OCI-LY7 (cell line): ENCODE results near the gene VWF. TPM values are rescaled to one million over a fixed set of nuclear protein-coding genes. Genes with fewer than 3 reads are reported as not detected.

ENCODE experiments used
- BruUV-seq: library from RNA; stranded (reverse); fragments of 400-500 nt; replicated peaks from 2 replicates; lab custom pipeline; 2021; lab: Mats Ljungman, UMichigan
- CTCF ChIA-PET: fragments of 300-600 bp; sonication (Branson Sonifier 250); formaldehyde crosslinking; loops from one replicate; lab custom pipeline; 2022; ENCODE audit warnings: antibody characterized with exemption; ENCODE audit not compliant: unreplicated experiment; lab: Charles Lee
- POLR2A ChIA-PET: fragments of 300-600 bp; sonication (Branson Sonifier 250); formaldehyde crosslinking; loops from one replicate; lab custom pipeline; 2022; ENCODE audit warnings: antibody characterized with exemption; lab: Charles Lee
- DNase-seq: peaks from one replicate; pipeline ENCODE4 v3.0.0-alpha.2; 2015; ENCODE audit warnings: low spot score
- H2AFZ ChIP-seq: fragments of 200-600 bp; sonication (generic), shearing (Covaris generic); 2 replicates; pipeline ENCODE4 v1.6.1; 2014; ENCODE audit warnings: mild to moderate bottlenecking, antibody characterized with exemption, low read length, moderate library complexity
- H3K27ac ChIP-seq: fragments of 200-600 bp; sonication (generic); 2 replicates; pipeline ENCODE4 v1.5.1; 2014; ENCODE audit warnings: mixed run types, low read depth, mild to moderate bottlenecking, moderate library complexity, low read length, inconsistent platforms; ENCODE audit not compliant: poor library complexity, severe bottlenecking
- H3K36me3 ChIP-seq: fragments of 200-600 bp; sonication (generic); 2 replicates; pipeline ENCODE4 v1.6.1; 2014; ENCODE audit warnings: mild to moderate bottlenecking, antibody characterized with exemption, low read length, moderate library complexity, mixed read lengths; ENCODE audit not compliant: insufficient read depth
- H3K4me1 ChIP-seq: fragments of 200-600 bp; sonication (generic); 2 replicates; pipeline ENCODE4 v1.5.1; 2014; ENCODE audit warnings: mild to moderate bottlenecking, low read length; ENCODE audit not compliant: insufficient read depth, poor library complexity, severe bottlenecking
- H3K4me2 ChIP-seq: fragments of 200-600 bp; sonication (generic); 2 replicates; pipeline ENCODE4 v1.6.1; 2014; ENCODE audit warnings: mild to moderate bottlenecking, low read length
- H3K4me3 ChIP-seq: fragments of 200-600 bp; sonication (generic); 2 replicates; pipeline ENCODE4 v1.5.1; 2014; ENCODE audit warnings: mild to moderate bottlenecking, low read depth, low read length; ENCODE audit not compliant: poor library complexity, severe bottlenecking
- H3K79me2 ChIP-seq: fragments of 200-600 bp; sonication (generic); 2 replicates; pipeline ENCODE4 v1.6.1; 2016; ENCODE audit warnings: low read depth, mild to moderate bottlenecking, low read length, moderate library complexity, mixed read lengths; ENCODE audit not compliant: insufficient read depth
- H3K9me2 ChIP-seq: fragments of 200-600 bp; sonication (generic); 2 replicates; pipeline ENCODE4 v1.6.1; 2016; ENCODE audit warnings: mild to moderate bottlenecking, low read length, mixed read lengths; ENCODE audit not compliant: insufficient read depth
- H3K9me3 ChIP-seq: fragments of 200-600 bp; sonication (generic); 2 replicates; pipeline ENCODE4 v1.6.1; 2014; ENCODE audit warnings: mild to moderate bottlenecking, mixed run types, low read length, mixed read lengths
- H4K20me1 ChIP-seq: fragments of 200-600 bp; sonication (generic); 2 replicates; pipeline ENCODE4 v1.6.1; 2014; ENCODE audit warnings: mild to moderate bottlenecking, antibody characterized with exemption, low read length, moderate library complexity, mixed read lengths; ENCODE audit not compliant: insufficient read depth
- CTCF ChIP-seq: fragments of 200-600 bp; sonication (generic); conservative IDR thresholded peaks from 2 replicates; pipeline ENCODE4 v1.5.1; 2014; ENCODE audit warnings: mild to moderate bottlenecking, antibody characterized with exemption, low read length, moderate library complexity, mixed read lengths
- EZH2phosphoT487 ChIP-seq: fragments of 200-600 bp; sonication (generic); IDR thresholded peaks from 2 replicates; pipeline ENCODE4 v1.6.1; 2018; ENCODE audit warnings: low read depth, borderline replicate concordance, mild to moderate bottlenecking, mixed run types, antibody characterized with exemption, low read length, moderate library complexity, mixed read lengths
- intact Hi-C: fragments of 100-400 bp; cut with micrococcal nuclease; formaldehyde crosslinking; loops from one replicate; pipeline ENCODE4 v1.10.0; 2022; ENCODE audit not compliant: unreplicated experiment
- total RNA-seq, 2 experiments: library from RNA; depleted of rRNA in 1 of 2; stranded (reverse); fragments of >200 nt in 1 of 2; shearing (Covaris generic) in 1 of 2; gene quantifications; 2 replicates each; pipeline ENCODE4 v1.2.3, GENCODE V29; 2014 to 2022

The VWF gene
- total RNA-seq, 2 experiments from 2014 or later = 0.32 TPM; not detected in 1

DNA sequence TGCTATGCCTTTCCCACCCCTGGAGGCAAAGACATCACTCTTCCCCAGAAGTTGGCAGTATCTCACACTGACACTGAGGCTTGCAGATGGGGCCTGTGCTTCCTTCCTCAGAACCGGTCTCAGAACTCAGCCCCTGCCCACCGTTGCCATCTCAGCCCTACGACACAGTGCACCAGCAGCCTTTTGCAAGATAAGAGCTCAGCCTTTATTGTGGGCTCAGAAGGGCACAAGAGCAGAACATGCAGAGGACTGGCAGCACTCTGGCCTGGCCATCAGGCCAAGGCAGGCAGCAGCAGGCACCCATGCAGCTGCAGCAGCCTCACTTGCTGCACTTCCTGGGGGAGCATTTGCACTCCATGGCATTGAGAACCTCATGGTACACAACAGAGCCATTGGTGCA, 175.8 kb downstream of the VWF start:
- ChIA-PET CTCF (no interaction called here), POLR2A (no interaction called here)
- H3K9me2 ChIP-seq = no peaks in the 10 kb centered on the region
- no peaks in the 10 kb centered on the region for H3K36me3 ChIP-seq
- H4K20me1 ChIP-seq = no peaks in the 10 kb centered on the region
- no peak for DNase-seq
- TF ChIP-seq CTCF (no peak), EZH2phosphoT487 (no peak)
- no peak overlapping the region for H3K27ac ChIP-seq
- H2AFZ ChIP-seq = no peak overlapping the region
- no peak overlapping the region for H3K4me2 ChIP-seq
- H3K4me1 ChIP-seq = no peaks in the 10 kb centered on the region
- no peak overlapping the region for H3K4me3 ChIP-seq
- no peaks in the 10 kb centered on the region for H3K9me3 ChIP-seq
- intact Hi-C loops = no loop called here
- no peaks in the 10 kb centered on the region for H3K79me2 ChIP-seq
- BruUV-seq = no TSS peak

GRCh38 chr12:5947006-5947405, 177.5 kb downstream of the VWF start:
- no peak overlapping the region for H3K4me2 ChIP-seq
- no peaks in the 10 kb centered on the region for H3K36me3 ChIP-seq
- no peak for DNase-seq
- POLR2A ChIA-PET = no interaction called here
- H2AFZ ChIP-seq = no peak overlapping the region
- TF ChIP-seq EZH2phosphoT487 = no peak
- TF ChIP-seq CTCF = no peak
- no peaks in the 10 kb centered on the region for H3K9me2 ChIP-seq
- no peak overlapping the region for H3K27ac ChIP-seq
- H4K20me1 ChIP-seq = no peaks in the 10 kb centered on the region
- no peak overlapping the region for H3K4me3 ChIP-seq
- no peaks in the 10 kb centered on the region for H3K79me2 ChIP-seq
- no peaks in the 10 kb centered on the region for H3K4me1 ChIP-seq
- no TSS peak for BruUV-seq
- no peaks in the 10 kb centered on the region for H3K9me3 ChIP-seq
- CTCF ChIA-PET = no interaction called here
- intact Hi-C loops = no loop called here

GRCh38 chr12:5946388-5946787, 178.1 kb downstream of the VWF start:
- no peak overlapping the region for H2AFZ ChIP-seq
- H4K20me1 ChIP-seq = no peaks in the 10 kb centered on the region
- H3K4me2 ChIP-seq = no peak overlapping the region
- ChIA-PET POLR2A (no interaction called here), CTCF (no interaction called here)
- no peaks in the 10 kb centered on the region for H3K4me1 ChIP-seq
- no peak overlapping the region for H3K4me3 ChIP-seq
- H3K27ac ChIP-seq = no peak overlapping the region
- TF ChIP-seq EZH2phosphoT487 (no peak), CTCF (no peak)
- no peaks in the 10 kb centered on the region for H3K79me2 ChIP-seq
- H3K9me2 ChIP-seq = no peaks in the 10 kb centered on the region
- BruUV-seq = no TSS peak
- H3K9me3 ChIP-seq = no peaks in the 10 kb centered on the region
- no peaks in the 10 kb centered on the region for H3K36me3 ChIP-seq
- intact Hi-C loops = no loop called here
- DNase-seq = no peak
